ENCODE measurements around the gene SCUBE3.

Gene SCUBE3

GRCh38 chr6:35213824-35214756 is at the start of gene SCUBE3:
SCUBE3 (plus strand) TSS chr6:35213956; CDS start chr6:35214419, 463 bp downstream.
- DNase-seq = no peak

GRCh38 chr6:35164277-35164676 is 49.5 kb upstream of the SCUBE3 start:
- no peak for DNase-seq

- DNase-seq = no peak
Observed at GRCh38 chr6:35164868-35165267, 48.9 kb upstream of the SCUBE3 start.

- DNase-seq = no peak
Observed at GRCh38 chr6:35165630-35166071, 48.1 kb upstream of the SCUBE3 start.

- DNase-seq = no peak
Observed at GRCh38 chr6:35166116-35166515, 47.6 kb upstream of the SCUBE3 start.

GRCh38 chr6:35166520-35166919 is 47.2 kb upstream of the SCUBE3 start:
- no peak for DNase-seq

GRCh38 chr6:35167505-35167904 is 46.3 kb upstream of the SCUBE3 start:
- no peak for DNase-seq

GRCh38 chr6:35168461-35168861 is 45.3 kb upstream of the SCUBE3 start:
- no peak for DNase-seq

- no peak for DNase-seq
Observed at GRCh38 chr6:35170166-35170565, 43.6 kb upstream of the SCUBE3 start.

- no peak for DNase-seq
Observed at GRCh38 chr6:35170891-35171290, 42.9 kb upstream of the SCUBE3 start.

- no peak for DNase-seq
Observed at GRCh38 chr6:35173044-35173426, 40.7 kb upstream of the SCUBE3 start.

- DNase-seq = no peak
Observed at GRCh38 chr6:35173427-35174087, 40.2 kb upstream of the SCUBE3 start.

GRCh38 chr6:35174088-35174434 is 39.7 kb upstream of the SCUBE3 start:
- no peak for DNase-seq

GRCh38 chr6:35174501-35174900 is 39.3 kb upstream of the SCUBE3 start:
- no peak for DNase-seq

GRCh38 chr6:35176301-35177024 is 37.3 kb upstream of the SCUBE3 start:
- DNase-seq = no peak

GRCh38 chr6:35177157-35177556 is 36.6 kb upstream of the SCUBE3 start:
- DNase-seq = no peak

- no peak for DNase-seq
Observed at GRCh38 chr6:35177596-35177995, 36.2 kb upstream of the SCUBE3 start.

- DNase-seq = no peak
Observed at GRCh38 chr6:35178012-35178411, 35.7 kb upstream of the SCUBE3 start.

GRCh38 chr6:35178932-35179832 is 34.6 kb upstream of the SCUBE3 start:
- DNase-seq = no peak

- DNase-seq = no peak
Observed at GRCh38 chr6:35179901-35180535, 33.7 kb upstream of the SCUBE3 start.

GRCh38 chr6:35181308-35181932 is 32.3 kb upstream of the SCUBE3 start:
- DNase-seq = no peak
